Gastrocnemius medialis (tissue), 4 donors: ENCODE results near the gene LHFPL5.

ENCODE experiments used
- CTCF ChIP-seq, 5 experiments: fragments of 450-650 bp in 3 of 5; fragments of 200-600 bp in 2 of 5; sonication (generic) in 2 of 5; IDR thresholded peaks in 4 of 5; conservative IDR thresholded peaks in 1 of 5; 1 replicate in 4 of 5; 2 replicates in 1 of 5; pipeline ENCODE4 v1.5.1; 2016 to 2019; ENCODE audit warnings: antibody characterized with exemption in 5 of 5, mild to moderate bottlenecking in 3 of 5, moderate library complexity in 3 of 5
- POLR2A ChIP-seq, 2 donors: fragments of 450-650 bp; IDR thresholded peaks; one replicate each; pipeline ENCODE4 v1.6.1; 2017; ENCODE audit warnings: antibody characterized with exemption in 2 of 2, mild to moderate bottlenecking in 2 of 2, moderate library complexity in 2 of 2

- TF ChIP-seq CTCF (IDR thresholded peaks at IDR 0.05 in 4 of 5, conservative IDR thresholded peaks at IDR 0.05 in 1 of 5) (no peak), POLR2A (IDR thresholded peaks at IDR 0.05) (no peak)
Measured at GRCh38 chr6:35757456-35758123, 47.6 kb upstream of the LHFPL5 start.
